ENCODE data around the gene ATP8A2.

- TF ChIP-seq POLR2A (IDR thresholded peaks at IDR 0.05) (no peak), EP300 (IDR thresholded peaks at IDR 0.05) (no peak), CTCF (IDR thresholded peaks at IDR 0.05) (no peak)
Observed at GRCh38 chr13:25365720-25366235, 6.0 kb upstream of the ATP8A2 start.
